Measurements from ENCODE around the gene ZNF775.

DNA sequence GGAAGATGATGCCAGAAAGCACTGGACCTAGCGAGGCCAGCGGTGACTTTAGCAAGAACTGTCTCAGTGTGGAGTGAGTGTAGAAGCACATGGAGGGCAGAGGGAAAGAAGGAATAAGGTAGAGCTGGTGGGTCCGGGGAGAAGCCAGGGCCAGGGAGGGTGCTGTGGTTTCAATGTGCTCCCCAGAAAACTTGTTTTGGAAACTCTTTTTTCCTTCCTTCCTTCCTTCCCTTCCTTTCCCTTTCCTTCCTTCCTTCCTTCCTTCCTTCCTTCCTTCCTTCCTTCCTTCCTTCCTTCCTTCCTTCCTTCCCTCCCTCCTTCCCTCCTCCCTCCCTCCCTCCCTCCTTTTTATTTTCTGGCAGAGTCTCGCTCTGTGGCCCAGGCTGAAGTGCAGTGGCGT lies 32.2 kb upstream of the ZNF775 start:
- TF ChIP-seq POLR2AphosphoS5 (IDR thresholded peaks at IDR 0.05; ENCODE audit: low read depth, low read length): no peak
- TF ChIP-seq POLR2A (IDR thresholded peaks at IDR 0.05; ENCODE audit: low read depth, low read length): no peak
- no peak for TF ChIP-seq TAF1 (IDR thresholded peaks at IDR 0.05; ENCODE audit: low read depth, low read length)
- TF ChIP-seq SPI1 (IDR thresholded peaks at IDR 0.05; ENCODE audit: low read depth, low read length): no peak
- no peak for TF ChIP-seq PAX5 (IDR thresholded peaks at IDR 0.05; ENCODE audit: insufficient read depth, low read length, severe bottlenecking)

Measured in GM12891 (cell line).